Fibroblast of the conjunctiva (primary cell): Measurements from ENCODE around the gene ONECUT1.
"Not testable (repeated sequence)": the region's sequence is repeated elsewhere in the genome, so short reads cannot be mapped to it uniquely, and the experiment has no call there.

Source experiments
- DNase-seq: peaks from one replicate; pipeline ENCODE4 v3.0.0-alpha.2; 2010; ENCODE audit warnings: low read depth

The ONECUT1 gene

GRCh38 chr15:52790169-52790708, at the start of gene ONECUT1:
Gene ONECUT1, minus strand, starts transcription at chr15:52790336. Its CDS starts 452 bp downstream, at chr15:52789884.
- DNase-seq = no peak

DNA sequence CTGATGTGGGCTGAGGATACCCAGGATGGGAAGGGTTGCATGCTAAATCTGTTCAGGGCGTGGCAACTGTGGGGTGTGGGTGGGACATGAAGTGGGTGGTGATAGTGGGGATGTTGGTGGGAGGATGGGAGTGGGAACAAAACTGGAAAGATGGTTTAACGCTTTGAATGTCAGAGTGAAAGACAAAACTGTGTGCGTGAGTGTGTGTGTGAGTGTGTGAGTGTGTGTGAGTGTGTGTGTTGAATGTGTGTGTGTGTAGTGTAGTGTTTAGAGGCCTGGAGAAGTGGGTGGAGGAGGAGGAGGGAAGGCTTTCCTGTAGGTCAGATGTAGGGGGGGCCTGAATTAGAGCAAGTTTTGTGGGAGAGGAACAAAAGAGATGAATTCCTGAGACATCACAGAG, 44.2 kb upstream of the ONECUT1 start:
- DNase-seq = no peak

DNA sequence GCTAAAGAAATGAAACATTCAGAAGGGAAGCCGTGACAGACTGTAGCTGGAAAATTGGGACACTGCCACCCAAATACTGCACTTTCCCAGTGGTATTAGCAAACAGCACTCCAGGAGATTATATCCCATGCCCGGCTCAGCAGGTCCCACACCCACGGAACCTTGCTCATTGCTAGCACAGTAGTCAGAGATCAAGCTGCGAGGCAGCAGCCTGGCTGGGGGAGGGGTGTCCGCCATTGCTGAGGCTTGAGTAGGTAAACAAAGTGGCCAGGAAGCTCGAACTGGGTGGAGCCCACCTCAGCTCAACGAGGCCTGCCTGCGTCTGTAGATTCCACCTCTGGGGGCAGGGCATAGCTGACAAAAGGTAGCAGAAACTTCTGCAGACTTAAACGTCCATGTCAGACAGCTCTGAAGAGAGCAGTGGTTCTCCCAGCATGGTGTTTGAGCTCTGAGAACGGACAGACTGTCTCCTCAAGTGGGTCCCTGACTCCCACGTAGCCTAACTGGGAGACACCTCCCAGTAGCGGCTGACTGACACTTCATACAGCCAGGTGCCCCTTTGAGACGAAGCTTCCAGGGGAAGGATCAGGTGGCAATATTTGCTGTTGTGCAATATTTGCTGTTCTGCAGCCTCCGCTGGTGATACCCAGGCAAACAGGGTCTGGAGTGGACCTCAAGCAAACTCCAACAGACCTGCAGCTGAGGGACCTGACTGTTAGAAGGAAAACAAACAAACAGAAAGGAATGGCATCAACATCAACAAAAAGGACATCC, 34.2 kb upstream of the ONECUT1 start:
- not testable (repeated sequence) for DNase-seq

DNA sequence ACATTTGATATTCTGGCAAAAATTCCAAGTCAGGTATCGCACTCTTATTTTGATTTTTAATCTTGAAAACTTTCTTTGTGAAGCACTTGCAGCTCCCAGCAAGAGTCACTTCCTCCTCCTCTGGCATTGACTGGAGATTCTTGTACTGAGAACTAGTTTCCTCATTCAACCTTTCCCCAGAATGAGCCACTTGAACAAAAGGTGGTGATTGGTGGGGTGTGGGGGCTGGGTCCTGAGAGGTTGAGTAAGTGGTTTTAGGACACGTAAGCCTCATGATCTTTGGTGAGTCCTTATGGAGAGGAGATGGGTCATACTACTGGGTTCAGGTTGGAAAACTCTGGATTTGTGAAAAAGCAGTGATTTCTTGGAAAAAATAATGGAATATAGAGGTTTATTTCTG, 32.3 kb upstream of the ONECUT1 start:
- DNase-seq = no peak

DNA sequence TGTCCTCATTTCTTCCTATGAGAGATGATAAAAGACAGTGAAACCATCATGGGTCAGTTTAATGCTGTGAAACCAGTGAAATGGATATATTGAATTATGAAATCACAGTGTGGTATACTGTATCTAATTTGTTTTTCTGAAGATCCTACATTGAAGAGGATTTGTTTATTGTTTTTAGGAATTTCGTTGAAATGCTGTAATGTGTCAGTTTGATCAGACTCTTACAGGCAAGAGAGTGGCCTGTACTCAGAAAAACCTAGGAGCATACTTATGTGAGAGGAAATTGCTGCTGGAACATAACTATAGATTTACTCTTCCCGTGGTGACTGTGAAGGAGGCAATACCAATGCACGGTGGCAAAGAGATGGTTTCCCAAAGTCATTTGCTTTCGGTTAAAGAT, 29.1 kb upstream of the ONECUT1 start:
- no peak for DNase-seq

DNA sequence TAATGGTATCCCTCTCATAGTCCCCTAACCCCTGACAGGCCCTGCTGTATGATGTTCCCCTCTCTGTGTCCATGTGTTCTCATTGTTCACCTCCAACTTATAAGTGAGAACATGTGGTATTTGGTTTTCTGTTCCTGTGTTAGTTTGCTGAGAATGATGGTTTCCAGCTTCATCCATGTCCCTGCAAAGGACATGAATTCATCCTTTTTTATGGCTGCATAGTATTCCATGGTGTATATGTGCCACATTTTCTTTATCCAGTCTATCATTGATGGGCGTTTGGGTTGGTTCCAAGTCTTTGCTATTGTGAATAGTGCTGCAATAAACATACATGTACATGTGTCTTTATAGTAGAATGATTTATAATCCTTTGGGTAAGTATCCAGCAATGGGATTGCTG, 25.8 kb upstream of the ONECUT1 start:
- not testable (repeated sequence) for DNase-seq

- DNase-seq = no peak
Measured at GRCh38 chr15:52808996-52809395, 18.9 kb upstream of the ONECUT1 start.

- DNase-seq = no peak
Measured at GRCh38 chr15:52808441-52808840, 18.3 kb upstream of the ONECUT1 start.

GRCh38 chr15:52806284-52806655, 16.1 kb upstream of the ONECUT1 start:
- DNase-seq = no peak

GRCh38 chr15:52805351-52806283, 15.5 kb upstream of the ONECUT1 start:
- DNase-seq = no peak

GRCh38 chr15:52804526-52805081, 14.5 kb upstream of the ONECUT1 start:
- no peak for DNase-seq

DNA sequence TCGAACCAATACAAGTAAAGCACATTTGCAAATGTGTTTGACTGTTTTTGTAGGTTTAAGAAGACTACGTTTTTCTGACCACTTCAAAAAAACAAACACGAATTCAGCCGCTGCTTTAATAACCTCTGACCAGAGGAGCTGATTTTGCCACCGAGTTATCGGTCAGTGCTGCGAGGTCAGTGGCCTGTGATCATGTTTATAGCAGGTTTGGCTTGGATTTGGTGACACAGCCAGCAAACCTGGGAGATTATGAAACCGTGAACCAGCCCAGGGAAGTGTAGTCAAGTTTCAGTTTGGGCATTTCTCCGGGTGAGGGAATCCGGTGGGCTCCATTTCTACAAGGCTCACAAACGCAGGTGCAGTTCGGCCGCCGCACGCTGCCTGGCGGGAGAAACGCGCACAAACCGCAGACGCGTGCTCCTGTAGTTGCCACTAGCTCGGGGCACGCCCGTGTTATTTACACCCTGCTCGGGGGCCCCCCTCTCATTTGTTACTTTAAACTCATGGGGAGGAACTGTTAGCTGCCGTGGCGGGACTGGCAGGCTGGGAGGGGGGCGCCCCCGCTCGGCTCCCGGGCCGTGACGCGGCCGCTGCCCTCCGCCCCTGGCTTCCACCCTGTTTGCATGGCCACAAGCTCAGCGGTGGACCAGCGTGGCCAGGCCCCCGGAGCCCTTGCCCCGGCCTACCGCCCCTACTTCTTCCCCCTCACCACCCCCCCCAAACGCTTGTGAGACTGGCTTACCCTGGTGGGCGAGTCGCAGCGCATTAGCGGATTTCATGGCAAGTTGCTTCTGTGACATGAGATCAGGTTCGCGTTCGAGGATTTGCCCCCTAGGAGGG, 13.6 kb upstream of the ONECUT1 start:
- no peak for DNase-seq

DNA sequence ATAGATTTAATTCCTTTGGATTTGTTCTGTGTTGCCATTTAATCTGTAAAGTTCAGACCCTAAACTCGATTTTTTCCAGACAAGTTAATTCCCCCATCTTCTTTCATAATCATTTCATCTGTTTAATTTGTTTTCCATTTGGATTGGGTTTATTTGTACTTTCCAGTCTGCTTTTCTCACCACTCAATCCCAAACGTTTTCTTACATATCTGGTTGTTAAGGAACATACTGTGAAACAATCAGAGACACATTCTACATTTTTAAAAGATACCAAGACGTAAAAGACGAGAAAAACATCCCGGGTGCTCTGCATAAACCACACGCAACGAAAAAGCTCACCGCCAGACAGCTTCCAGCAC, 13.0 kb upstream of the ONECUT1 start:
- no peak for DNase-seq

GRCh38 chr15:52802110-52802509, 12.0 kb upstream of the ONECUT1 start:
- DNase-seq = no peak

GRCh38 chr15:52801748-52802085, 11.6 kb upstream of the ONECUT1 start:
- no peak for DNase-seq

- DNase-seq = no peak
Measured at GRCh38 chr15:52800828-52801747, 11.0 kb upstream of the ONECUT1 start.

GRCh38 chr15:52799145-52799811, 9.1 kb upstream of the ONECUT1 start:
- no peak for DNase-seq

GRCh38 chr15:52798529-52799101, 8.5 kb upstream of the ONECUT1 start:
- DNase-seq = no peak

- no peak for DNase-seq
Measured at GRCh38 chr15:52797625-52798501, 7.7 kb upstream of the ONECUT1 start.
